ENCODE data around the gene RAX.

The RAX gene

GRCh38 chr18:59272891-59273758, at the start of gene RAX:
Gene RAX, minus strand, starts transcription at chr18:59273454. Its CDS starts 248 bp downstream, at chr18:59273206.
- no peak for DNase-seq

DNA sequence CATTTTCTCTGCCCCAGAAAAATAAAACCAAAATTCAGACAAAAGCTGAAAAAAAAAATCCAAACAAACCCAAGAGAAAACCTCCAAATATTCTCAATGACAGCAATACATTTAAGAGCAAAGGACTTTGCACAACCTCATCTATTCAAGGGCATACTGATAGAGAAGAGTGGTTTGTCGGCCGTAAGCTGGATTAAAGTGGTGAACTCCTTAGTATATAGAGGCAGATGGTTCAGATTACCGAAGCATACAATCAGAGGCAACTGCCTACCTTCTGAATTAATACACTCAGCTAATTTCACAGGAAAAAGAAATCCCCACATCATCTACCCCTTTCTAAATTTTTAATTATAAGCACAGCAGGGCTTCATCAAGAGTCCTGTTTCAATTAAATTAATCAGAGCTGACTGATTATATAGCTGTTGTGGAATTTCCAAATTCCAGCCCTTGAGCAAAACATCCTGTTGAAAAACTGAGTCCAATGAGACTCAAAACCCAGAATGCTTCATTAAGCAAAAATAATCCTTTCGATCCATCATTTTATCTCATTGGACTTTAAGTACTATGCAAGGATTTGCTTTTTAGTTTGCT, 45.3 kb upstream of the RAX start, which contains the start of gene CPLX4:
Gene CPLX4, minus strand, starts transcription at position 190 of the 591 bp plus-strand sequence. Its CDS starts 187 bp downstream, at position 3.
- DNase-seq = no peak

- no peak for DNase-seq
These were observed 38.4 kb upstream of the RAX start for GRCh38 chr18:59311631-59312030.

DNA sequence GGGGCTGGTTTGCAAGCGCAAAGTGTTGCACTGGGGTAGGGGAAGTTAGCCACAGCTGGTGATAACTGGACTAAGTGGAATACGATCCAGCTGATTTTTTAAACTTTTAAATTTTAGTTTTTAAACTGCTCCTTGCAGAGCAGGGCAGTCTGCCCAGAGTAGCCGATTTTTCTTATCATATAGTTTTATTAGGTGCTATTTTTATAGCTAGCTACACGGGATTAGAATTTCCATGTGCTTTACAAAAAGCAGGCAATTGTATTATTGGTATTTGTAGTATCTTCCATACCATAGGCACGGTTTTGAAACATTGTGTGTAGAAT, 35.6 kb upstream of the RAX start:
- DNase-seq = no peak

DNA sequence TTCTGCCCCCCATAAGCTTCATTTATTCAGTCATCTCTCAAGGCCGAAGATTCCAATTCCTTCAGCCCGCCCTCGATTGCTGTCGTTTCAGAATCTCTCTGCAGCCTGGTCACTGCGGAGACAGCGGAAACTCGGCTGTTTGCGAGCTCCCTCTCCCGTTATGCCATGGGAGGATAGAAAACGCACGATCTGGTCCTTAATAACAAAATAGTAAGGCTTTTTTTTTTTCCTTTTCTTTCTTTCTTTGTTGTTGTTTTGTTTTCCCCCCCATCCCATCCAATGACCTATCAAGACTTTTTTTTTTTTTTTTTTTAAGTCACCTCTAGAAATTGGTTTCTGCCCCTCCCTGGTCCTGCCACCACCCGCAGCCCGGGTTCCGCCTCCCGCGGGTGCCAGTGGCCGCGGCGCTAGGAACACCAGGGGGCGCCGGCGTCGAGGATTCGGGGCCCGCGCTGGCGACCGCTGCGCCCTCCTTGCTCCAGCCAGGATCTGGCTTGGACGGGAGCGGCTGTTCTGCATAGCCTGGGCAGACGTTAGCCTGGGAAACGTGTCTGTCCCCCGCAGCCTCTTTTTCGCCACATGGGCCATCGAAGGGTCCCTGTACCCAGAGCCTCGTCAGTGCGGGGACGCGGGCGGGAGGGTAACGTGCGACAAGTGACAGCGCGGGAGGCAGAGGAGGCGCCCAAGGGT, 35.1 kb upstream of the RAX start:
- DNase-seq = peak; percentile 39

DNA sequence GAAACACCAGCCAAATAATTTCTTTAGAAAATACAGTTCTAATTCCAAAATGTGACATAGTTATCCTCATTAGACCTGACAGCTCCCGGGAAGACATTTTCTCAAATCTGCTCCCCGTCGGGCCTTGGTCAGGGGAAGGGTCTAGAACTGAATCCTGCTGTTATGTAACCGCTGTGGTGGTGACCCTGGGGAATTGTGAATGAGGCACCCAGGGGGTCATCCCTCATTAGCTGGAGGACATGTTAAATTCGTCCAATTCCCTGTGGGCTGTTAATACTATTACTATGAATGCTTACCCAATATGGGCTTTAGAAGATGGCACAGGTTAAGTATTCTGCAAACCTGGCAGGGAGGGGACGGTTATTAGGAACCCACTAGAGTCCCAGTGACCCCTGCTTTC, 33.4 kb upstream of the RAX start:
- no peak for DNase-seq

- DNase-seq = no peak
These were observed 32.0 kb upstream of the RAX start for GRCh38 chr18:59305295-59305694.

DNA sequence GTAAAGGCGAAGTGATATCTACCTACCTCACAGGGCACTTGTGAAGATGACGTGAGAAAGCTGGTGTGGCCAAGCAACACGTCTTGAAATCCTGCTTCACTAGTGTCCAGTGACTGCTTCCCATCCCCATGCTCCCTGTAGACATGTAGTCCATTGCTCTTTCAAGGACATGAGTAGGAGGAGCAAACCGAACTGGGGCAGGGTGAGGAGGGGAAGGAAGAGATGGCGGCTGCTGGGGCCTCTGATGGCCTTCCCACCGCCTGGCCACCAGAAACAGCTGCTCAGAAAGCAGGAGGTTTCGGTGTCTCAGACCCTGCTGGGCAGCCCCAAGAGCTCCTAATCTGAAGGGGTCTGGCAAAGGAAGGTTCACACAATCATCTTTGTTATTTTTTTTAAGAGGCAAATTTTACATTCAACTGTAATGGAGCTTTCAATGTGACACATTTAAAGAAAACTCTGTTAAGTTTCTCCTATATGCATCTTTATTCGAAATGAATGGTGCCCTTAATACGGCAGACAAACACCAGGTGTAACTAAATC, 30.5 kb upstream of the RAX start:
- no peak for DNase-seq

DNA sequence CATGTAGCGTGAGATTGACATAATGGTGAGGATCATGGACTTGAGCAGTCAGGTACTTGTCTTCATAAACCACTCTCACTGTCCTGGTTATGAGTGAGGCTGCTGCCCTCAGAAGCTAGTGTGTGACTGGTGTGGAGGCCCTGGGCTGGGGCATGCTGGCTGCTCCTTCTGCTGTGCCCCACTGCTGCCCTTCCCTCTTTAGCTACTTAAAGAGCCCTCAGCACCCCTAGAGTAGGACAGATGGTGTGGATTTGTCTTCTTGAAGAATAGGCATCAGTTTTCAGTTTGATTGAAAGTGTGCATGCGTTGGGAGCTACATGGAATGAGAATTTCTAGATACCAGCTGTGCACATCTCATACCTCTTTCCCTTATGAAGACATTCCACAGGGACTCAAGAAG, 29.8 kb upstream of the RAX start:
- no peak for DNase-seq

- no peak for DNase-seq
These were observed 28.7 kb upstream of the RAX start for GRCh38 chr18:59301929-59302328.

GRCh38 chr18:59300676-59301285, 27.5 kb upstream of the RAX start:
- no peak for DNase-seq

DNA sequence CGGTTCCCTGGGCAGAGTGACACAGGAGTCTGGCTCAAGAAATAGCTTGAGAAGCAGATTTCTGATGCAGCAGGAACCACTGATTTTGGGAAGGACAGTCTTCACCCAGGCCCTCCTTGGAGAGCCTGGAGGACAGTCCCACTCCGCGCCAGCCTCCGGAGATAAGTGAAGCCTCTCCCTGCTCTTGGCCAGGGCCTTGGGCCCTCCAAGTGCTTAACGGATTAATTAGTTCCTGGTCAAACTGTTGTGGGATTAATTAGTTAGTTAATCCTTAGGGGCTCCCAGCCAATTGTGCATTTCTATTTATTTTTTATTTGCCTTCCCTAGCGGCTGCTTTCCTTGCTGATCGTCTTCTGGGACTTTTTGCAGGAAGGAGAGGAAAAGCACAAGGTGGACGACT, 25.6 kb upstream of the RAX start:
- no peak for DNase-seq

DNA sequence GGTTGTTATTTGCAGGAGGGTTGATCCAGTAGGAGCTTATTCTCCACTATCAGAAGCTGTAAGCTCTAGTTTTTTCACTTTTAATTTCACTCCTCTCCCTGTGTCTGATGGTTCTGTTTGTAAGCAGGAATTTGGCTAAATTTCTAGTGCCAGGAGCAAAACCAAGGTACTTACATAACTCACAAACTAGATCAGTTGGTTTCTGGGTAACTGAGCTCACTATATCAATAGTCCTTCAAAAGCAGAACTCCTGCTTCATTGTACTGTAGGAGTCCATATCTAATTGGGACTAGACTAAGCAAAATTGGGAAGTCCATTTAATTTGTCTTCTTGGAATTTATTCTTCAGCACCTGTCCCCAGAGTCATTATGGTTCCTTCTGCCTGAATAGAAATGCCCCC, 20.1 kb upstream of the RAX start:
- no peak for DNase-seq

DNA sequence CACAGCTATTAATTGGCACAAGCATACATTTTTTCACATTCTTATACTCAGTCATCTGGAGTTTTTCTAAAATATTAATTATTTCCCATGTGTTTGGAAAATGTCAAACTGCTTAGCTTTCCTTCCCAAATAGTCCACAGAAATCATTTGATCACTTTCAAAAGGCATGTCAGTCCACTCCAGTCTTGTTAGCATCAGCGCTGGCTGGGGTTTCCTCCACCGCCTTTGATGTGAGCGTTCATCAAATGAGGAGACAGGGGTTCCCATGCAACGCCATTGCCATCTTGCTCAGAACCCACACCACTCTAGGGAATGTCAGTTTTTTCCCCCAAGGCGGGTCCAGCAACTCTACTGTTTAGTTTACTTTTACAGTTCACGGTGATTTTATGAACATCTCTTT, 13.1 kb upstream of the RAX start:
- no peak for DNase-seq

- DNase-seq = no peak
These were observed 9.1 kb upstream of the RAX start for GRCh38 chr18:59282341-59282740.

- DNase-seq = no peak
These were observed 6.5 kb upstream of the RAX start for GRCh38 chr18:59279722-59280121.

GRCh38 chr18:59279193-59279592, 5.9 kb upstream of the RAX start:
- no peak for DNase-seq

- no peak for DNase-seq
These were observed 5.5 kb upstream of the RAX start for GRCh38 chr18:59278793-59279192.

GRCh38 chr18:59276047-59276446, 2.8 kb upstream of the RAX start:
- DNase-seq = no peak

- no peak for DNase-seq
These were observed 2.2 kb upstream of the RAX start for GRCh38 chr18:59275406-59275949.

GRCh38 chr18:59274533-59274928, 1.3 kb upstream of the RAX start:
- DNase-seq = no peak

DNA sequence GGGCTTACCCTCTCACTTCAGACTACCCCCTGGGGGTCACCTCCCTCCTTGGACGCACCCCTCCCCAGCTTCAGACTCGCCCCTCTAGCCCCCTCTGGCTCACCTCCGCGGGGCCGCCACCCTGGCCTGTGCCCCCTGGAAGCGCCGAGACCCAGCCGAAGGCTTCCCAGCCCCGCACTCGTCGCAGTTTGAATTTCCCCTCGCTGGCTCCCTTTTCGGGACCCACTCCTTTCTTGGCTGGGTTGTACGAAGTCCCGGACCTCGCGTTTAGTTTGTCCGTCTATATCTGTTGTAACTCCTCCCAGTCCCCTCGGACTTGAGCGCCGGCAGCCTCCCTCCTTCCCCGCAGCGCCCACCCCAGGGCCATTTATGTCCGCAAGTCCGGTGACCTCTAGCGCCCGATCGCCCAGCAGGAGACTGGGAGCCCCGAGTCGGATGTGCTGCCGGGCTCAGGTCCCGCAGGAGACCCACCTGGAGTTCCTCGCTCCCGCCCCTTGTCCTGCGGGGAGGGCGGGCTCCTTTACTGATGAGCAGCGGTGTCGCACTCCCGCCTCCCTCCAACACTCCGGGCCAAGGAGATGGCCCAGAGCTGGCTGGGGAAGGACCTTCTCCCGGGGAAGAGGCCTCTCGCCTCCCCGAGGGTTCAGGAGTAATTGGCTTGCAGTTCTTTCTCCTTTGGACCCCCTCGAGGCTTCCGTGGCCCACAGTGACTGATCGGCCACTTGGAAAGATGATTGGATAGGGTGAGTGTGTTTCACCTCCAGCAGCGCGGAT, 692 bp upstream of the RAX start:
- DNase-seq = no peak

All from NCI-H2029 (cell line).